Mesangial cell (primary cell): ENCODE results near the gene ZNF30. TPM values are rescaled to one million over a fixed set of nuclear protein-coding genes. Genes with fewer than 3 reads are reported as not detected.

Experiments used
- total RNA-seq: library from RNA; depleted of rRNA; stranded (reverse); fragments of >200 nt; gene quantifications from 2 replicates; pipeline ENCODE4 v1.2.3, GENCODE V29; 2015

The ZNF30 gene
- total RNA-seq, result 1.5 and 2.0 TPM in 2 replicates

DNA sequence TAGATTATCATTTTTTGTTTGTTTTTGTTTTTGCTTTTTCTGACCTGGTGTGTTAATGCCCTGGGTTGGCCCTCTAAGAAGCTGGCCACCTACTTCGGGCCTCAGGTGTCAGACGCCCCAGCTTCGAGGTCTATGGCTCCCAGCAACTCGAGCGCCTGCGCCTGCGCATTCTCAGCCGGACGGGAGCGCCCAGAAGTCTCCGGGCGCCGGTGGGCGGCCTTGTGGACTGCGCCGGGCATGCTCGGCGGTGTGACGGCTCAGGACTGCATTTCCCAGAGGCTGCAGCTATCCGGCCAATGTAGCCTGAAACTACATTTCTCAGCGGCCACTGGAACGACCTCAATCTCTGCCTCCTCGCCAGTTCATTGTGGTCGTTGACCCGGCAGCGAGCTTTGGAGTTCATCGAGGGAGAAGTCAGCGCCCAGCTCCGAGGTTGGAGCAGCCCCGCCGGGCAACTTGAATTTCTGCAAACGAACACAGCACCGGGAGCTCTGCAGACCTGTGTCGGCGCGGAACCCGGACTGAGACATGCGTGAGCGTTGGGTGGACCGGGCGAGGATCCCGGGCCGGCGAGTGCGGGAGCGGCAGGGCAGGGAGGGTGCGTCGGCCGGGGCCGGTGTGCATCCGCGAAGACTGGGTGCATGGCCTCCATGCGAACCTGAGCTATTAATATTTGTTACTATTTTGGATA, at the start of gene ZNF30:
TSS of gene ZNF30 (plus strand) at position 219 of the 691 bp plus-strand sequence. CDS start 3,045 bp downstream, outside the sequence.

DNA sequence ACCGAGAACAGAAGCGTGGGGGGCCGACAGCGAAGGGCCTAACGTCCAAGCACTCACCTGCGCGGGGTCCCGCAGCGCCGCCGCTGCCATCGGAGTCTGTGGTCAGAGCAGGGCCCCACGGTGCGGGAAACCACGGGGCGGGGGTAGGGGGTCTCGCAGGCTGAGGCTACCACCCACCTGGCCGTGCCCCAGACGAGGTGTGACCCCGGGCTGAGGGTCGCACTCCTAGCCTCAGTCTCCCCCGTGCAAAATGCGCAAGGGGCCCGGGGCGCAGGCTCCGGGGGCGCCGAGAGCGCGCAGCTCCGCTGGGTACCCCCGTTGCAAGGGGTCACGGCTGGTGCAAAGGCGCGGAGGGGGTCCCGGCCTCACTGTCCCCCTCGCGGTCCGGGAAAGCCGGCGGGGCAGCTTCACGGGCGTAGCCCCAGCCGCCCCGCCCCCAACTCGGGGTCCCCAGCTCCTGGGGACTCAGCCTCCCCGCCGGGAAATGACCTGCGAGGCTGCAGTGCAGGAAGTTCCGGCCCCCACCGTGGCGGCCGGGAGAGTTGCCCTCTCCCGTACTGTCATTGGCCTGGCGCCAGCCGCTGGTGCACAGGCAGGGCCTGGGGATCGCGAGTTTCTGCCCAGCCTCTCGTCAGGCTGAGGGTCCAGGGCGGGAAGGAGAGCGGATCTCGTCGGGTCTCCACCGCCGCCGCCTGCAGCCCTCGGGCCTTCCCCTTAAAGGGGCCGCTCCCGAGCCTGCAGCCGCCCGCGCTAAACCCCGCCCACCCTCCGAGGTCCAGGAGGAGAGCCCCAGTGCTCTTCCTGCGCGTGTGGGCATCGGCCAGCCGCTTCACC, 37.1 kb downstream of the ZNF30 start, which contains the start of gene ZNF792:
TSS of gene ZNF792 (minus strand) at position 657 of the 834 bp plus-strand sequence. CDS start at position 90, 567 bp downstream.

Other genes starting within 250 kb of the ZNF30 start
- 0.13 TPM in 1 of 2 replicates, not detected in the other for gene SCGB2B2, start 249.7 kb upstream of the ZNF30 start, total RNA-seq
- 4.4 and 7.1 TPM in 2 replicates for gene ZNF302, start 249.2 kb upstream of the ZNF30 start, total RNA-seq
- 4.7 and 10.8 TPM in 2 replicates for gene ZNF181, start 192.7 kb upstream of the ZNF30 start, total RNA-seq
- gene ZNF599, start 153.7 kb upstream of the ZNF30 start, total RNA-seq, result 5.7 and 7.0 TPM in 2 replicates
- gene ZNF792, start 37.3 kb downstream of the ZNF30 start, total RNA-seq, result 2.6 and 5.5 TPM in 2 replicates
- 66.8 and 123 TPM in 2 replicates for gene GRAMD1A, start 73.4 kb downstream of the ZNF30 start, total RNA-seq
- 3.7 and 15.8 TPM in 2 replicates for gene SCN1B, start 103.6 kb downstream of the ZNF30 start, total RNA-seq
- gene HPN, start 114.8 kb downstream of the ZNF30 start, total RNA-seq, result 5.7 TPM in 1 of 2 replicates, not detected in the other
- gene FXYD3, start 188.9 kb downstream of the ZNF30 start, total RNA-seq, result not detected in 2 replicates
- 0.49 TPM in 1 of 2 replicates, not detected in the other for gene LGI4, start 208.2 kb downstream of the ZNF30 start, total RNA-seq
- gene FXYD1, start 211.9 kb downstream of the ZNF30 start, total RNA-seq, result 0.89 TPM in 1 of 2 replicates, not detected in the other
- gene FXYD7, start 216.4 kb downstream of the ZNF30 start, total RNA-seq, result 0.25 TPM in 1 of 2 replicates, not detected in the other
- gene FXYD5, start 227.8 kb downstream of the ZNF30 start, total RNA-seq, result 104 and 144 TPM in 2 replicates